HepG2 (cell line): Measurements from ENCODE around the gene PTMA. TPM values are rescaled to one million over a fixed set of nuclear protein-coding genes. Genes with fewer than 3 reads are reported as not detected.

Experiments used
- AGO1 ChIP-seq: fragments of 200-400 bp; formaldehyde crosslinking; IDR thresholded peaks from 2 replicates; pipeline ENCODE4 v1.6.1; 2017; ENCODE audit warnings: mild to moderate bottlenecking, low read depth, low read length, moderate library complexity; ENCODE audit not compliant: poor library complexity, severe bottlenecking
- ARNT2 ChIP-seq: sonication (generic); formaldehyde crosslinking; IDR thresholded peaks from 2 replicates; pipeline ENCODE4 v1.8.0; 2022; ENCODE audit warnings: mild to moderate bottlenecking, low read depth, missing genetic modification reagents, moderate library complexity
- ATRX ChIP-seq: sonication (generic); formaldehyde crosslinking; IDR thresholded peaks from 2 replicates; pipeline ENCODE4 v1.4.0; 2020; ENCODE audit warnings: missing genetic modification reagents, borderline replicate concordance
- CHCHD3 ChIP-seq: sonication (generic); formaldehyde crosslinking; IDR thresholded peaks from 2 replicates; pipeline ENCODE4 v1.8.0; 2022; ENCODE audit warnings: mild to moderate bottlenecking, missing genetic modification reagents, moderate library complexity
- EEA1 ChIP-seq: sonication (generic); formaldehyde crosslinking; IDR thresholded peaks from 2 replicates; pipeline ENCODE4 v1.5.1; 2020; ENCODE audit warnings: mild to moderate bottlenecking, missing genetic modification reagents, borderline replicate concordance
- MEF2D ChIP-seq: sonication (generic); formaldehyde crosslinking; IDR thresholded peaks from 2 replicates; pipeline ENCODE4 v1.5.1; 2020; ENCODE audit warnings: mild to moderate bottlenecking, missing genetic modification reagents
- NFYC ChIP-seq: IDR thresholded peaks from 2 replicates; pipeline ENCODE4 v1.6.1; 2016; ENCODE audit warnings: missing genetic modification reagents, missing compliant biosample characterization
- PAX8 ChIP-seq: sonication (generic); formaldehyde crosslinking; IDR thresholded peaks from 2 replicates; pipeline ENCODE4 v1.8.0; 2022; ENCODE audit warnings: mild to moderate bottlenecking, missing genetic modification reagents, borderline replicate concordance
- POLR2AphosphoS2 ChIP-seq: IDR thresholded peaks from 2 replicates; pipeline ENCODE4 v1.6.1; 2011; ENCODE audit warnings: low read depth, low read length, improper control_type of control experiment
- RFXAP ChIP-seq: sonication (generic); formaldehyde crosslinking; IDR thresholded peaks from 2 replicates; pipeline ENCODE4 v1.4.0; 2020; ENCODE audit warnings: missing genetic modification reagents, borderline replicate concordance
- TCF7L2 ChIP-seq: IDR thresholded peaks from 2 replicates; pipeline ENCODE4 v1.6.1; 2011; ENCODE audit warnings: mild to moderate bottlenecking, low read depth, low read length, moderate library complexity
- TFDP1 ChIP-seq: IDR thresholded peaks from 2 replicates; pipeline ENCODE4 v1.6.1; 2016; ENCODE audit warnings: missing compliant biosample characterization, missing genetic modification reagents, borderline replicate concordance
- THAP8 ChIP-seq: sonication (generic); formaldehyde crosslinking; IDR thresholded peaks from 2 replicates; pipeline ENCODE4 v1.5.1; 2020; ENCODE audit warnings: missing genetic modification reagents, mild to moderate bottlenecking, borderline replicate concordance
- ZBTB37 ChIP-seq: sonication (generic); formaldehyde crosslinking; IDR thresholded peaks from 2 replicates; pipeline ENCODE4 v1.4.0; 2020; ENCODE audit warnings: mild to moderate bottlenecking, missing genetic modification reagents
- ZNF251 ChIP-seq: sonication (generic); formaldehyde crosslinking; IDR thresholded peaks from 2 replicates; pipeline ENCODE4 v1.9.0; 2021; ENCODE audit warnings: mild to moderate bottlenecking, missing genetic modification reagents
- ZNF512 ChIP-seq: sonication (generic); formaldehyde crosslinking; IDR thresholded peaks from 2 replicates; pipeline ENCODE4 v1.4.0; 2020; ENCODE audit warnings: mild to moderate bottlenecking, missing genetic modification reagents
- ZNF644 ChIP-seq: IDR thresholded peaks from 2 replicates; pipeline ENCODE4 v1.6.1; 2016; ENCODE audit warnings: low read depth
- ZNF687 ChIP-seq: sonication (generic); formaldehyde crosslinking; IDR thresholded peaks from 2 replicates; pipeline ENCODE4 v1.5.1; 2020; ENCODE audit warnings: mild to moderate bottlenecking, missing genetic modification reagents, moderate library complexity
- ZSCAN29 ChIP-seq: sonication (generic); formaldehyde crosslinking; conservative IDR thresholded peaks from 2 replicates; pipeline ENCODE4 v1.4.0; 2020; ENCODE audit warnings: mild to moderate bottlenecking, missing genetic modification reagents
- polyA plus RNA-seq, 8 experiments: library from polyadenylated mRNA; depleted of rRNA in 3 of 8; stranded (reverse) in 7 of 8; unstranded in 1 of 8; fragments of >200 nt; fragmentation: Illumina TruSeq in 4 of 8; extraction: Trizol in 4 of 8; gene quantifications; 2 replicates each; pipeline versions ENCODE4 v1.2.1 to v1.2.3, GENCODE V29; 2011 to 2016; ENCODE audit warnings: low read depth in 4 of 8, missing spikeins in 1 of 8, mixed read lengths in 1 of 8; ENCODE audit not compliant: insufficient read depth in 1 of 8
- total RNA-seq, 5 experiments: library from RNA; depleted of rRNA; stranded (reverse); fragments of >200 nt; fragmentation: Illumina TruSeq; extraction: Trizol; gene quantifications; 2 replicates each; pipeline ENCODE4 v1.2.3, GENCODE V29; 2016; ENCODE audit warnings: low read depth in 1 of 5

PTMA gene
- total and polyA plus RNA-seq, 2 of the 13 experiments (the other 11 are each of a cell fraction or from before 2014, with no cell fraction given): 190 to 1,086 TPM

GRCh38 chr2:231706731-231707624 is 1.3 kb upstream of the PTMA start (continued):
- TF ChIP-seq ZNF512 (CRISPR knock-in tag): no peak
- no peak for TF ChIP-seq POLR2AphosphoS2
- peak; percentile 57 for TF ChIP-seq AGO1
- peak; percentile 75 for TF ChIP-seq RFXAP (CRISPR knock-in tag)
- TF ChIP-seq THAP8: no peak
- TF ChIP-seq ZNF644 (CRISPR knock-in tag): peak; percentile 75
- peak; percentile 73 for TF ChIP-seq ZNF687
- TF ChIP-seq ZNF251 (CRISPR knock-in tag): no peak
- TF ChIP-seq ZSCAN29 (CRISPR knock-in tag): no peak
- peak; percentile 90 for TF ChIP-seq ARNT2
- 0 out of 2 replicates have a peak, but pooled peaks have one; percentile 27 for TF ChIP-seq EEA1
- 0 out of 2 replicates have a peak, but pooled peaks have one; percentile 40 for TF ChIP-seq ZBTB37 (CRISPR knock-in tag)
- no peak for TF ChIP-seq ATRX (CRISPR knock-in tag)
- TF ChIP-seq MEF2D (CRISPR knock-in tag): peak; percentile 75; the same call in 1 of the 2 replicates
- peak; percentile 97 for TF ChIP-seq TFDP1 (CRISPR knock-in tag)
- peak; percentile 79; the same call in 1 of the 2 replicates for TF ChIP-seq CHCHD3 (CRISPR knock-in tag)
- peak; percentile 100 for TF ChIP-seq NFYC (CRISPR knock-in tag)
- peak; percentile 23; the same call in 1 of the 2 replicates for TF ChIP-seq PAX8 (CRISPR knock-in tag)
- no peak for TF ChIP-seq TCF7L2
